Measurements from ENCODE around the gene MYBPH. TPM values are rescaled to one million over a fixed set of nuclear protein-coding genes. Genes with fewer than 3 reads are reported as not detected.

Gene MYBPH, protein sequence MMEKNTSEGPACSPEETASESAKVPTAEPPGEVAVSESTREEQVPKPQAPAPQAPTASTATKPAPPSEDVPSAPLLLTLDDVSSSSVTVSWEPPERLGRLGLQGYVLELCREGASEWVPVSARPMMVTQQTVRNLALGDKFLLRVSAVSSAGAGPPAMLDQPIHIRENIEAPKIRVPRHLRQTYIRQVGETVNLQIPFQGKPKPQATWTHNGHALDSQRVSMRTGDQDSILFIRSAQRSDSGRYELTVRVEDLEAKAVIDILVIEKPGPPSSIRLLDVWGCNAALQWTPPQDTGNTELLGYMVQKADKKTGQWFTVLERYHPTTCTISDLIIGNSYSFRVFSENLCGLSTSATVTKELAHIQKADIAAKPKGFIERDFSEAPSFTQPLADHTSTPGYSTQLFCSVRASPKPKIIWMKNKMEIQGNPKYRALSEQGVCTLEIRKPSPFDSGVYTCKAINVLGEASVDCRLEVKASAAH
- total RNA-seq (2014; rRNA removed; shearing (Covaris generic)), result not detected in 2 replicates
- polyA plus RNA-seq (2016; fragmentation: Nextera tagmentation; extraction: Ambion mirVana), result not detected in 2 replicates
- long read RNA-seq, result 0 reads

DNA sequence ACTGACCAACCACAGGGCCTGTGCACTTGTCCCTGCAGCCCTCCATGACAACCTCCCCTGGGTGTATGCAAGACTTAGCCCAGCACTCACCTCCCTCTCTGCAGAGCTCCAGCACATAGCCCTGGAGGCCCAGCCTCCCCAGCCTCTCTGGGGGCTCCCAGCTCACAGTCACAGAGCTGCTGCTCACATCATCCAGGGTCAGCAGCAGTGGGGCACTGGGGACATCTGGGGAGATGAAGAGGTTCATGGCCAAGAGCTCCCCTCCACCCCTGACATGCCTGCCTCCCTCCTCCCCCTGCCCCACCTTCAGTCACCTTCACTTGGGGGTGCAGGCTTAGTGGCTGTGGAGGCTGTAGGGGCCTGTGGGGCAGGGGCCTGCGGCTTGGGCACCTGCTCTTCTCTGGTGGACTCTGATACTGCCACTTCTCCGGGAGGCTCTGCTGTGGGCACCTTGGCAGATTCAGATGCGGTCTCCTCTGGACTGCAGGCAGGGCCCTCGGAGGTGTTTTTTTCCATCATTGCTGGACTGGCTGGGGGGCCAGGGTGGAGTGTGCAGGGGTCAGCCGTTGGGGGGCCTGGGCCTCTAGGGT, at the start of gene MYBPH:
Gene MYBPH, minus strand, starts transcription at position 590 of the 590 bp plus-strand sequence. Its CDS starts 71 bp downstream, at position 519.
- Mint-ChIP-seq H3K9me3 (no peaks in the 10 kb centered on the region), H3K27ac (no peak within 1 kb of the TSS; the same call in 1 of the 2 replicates), H3K27me3 (ENCODE audit: insufficient read depth, low read depth, poor library complexity) (peaks cover 11% of the 10 kb centered on the region), H3K36me3 (ENCODE audit: low read depth) (no peaks in the 10 kb centered on the region), H3K4me1 (peaks cover 17% of the 10 kb centered on the region), H3K4me3 (no peak within 1 kb of the TSS)
- H3K79me2 ChIP-seq (replicated peaks; ENCODE audit: insufficient read depth), result no peaks in the 10 kb centered on the region
- H3K4me3 ChIP-seq, result no peak within 1 kb of the TSS
- H2AFZ ChIP-seq, result no peak within 1 kb of the TSS
- H4K20me1 ChIP-seq (replicated peaks; ENCODE audit: insufficient read depth), result no peaks in the 10 kb centered on the region
- no peak within 1 kb of the TSS for H3K27ac ChIP-seq (ENCODE audit: low read depth)
- H3K9me2 ChIP-seq (ENCODE audit: insufficient read depth), result no peaks in the 10 kb centered on the region
- H3K27me3 ChIP-seq (ENCODE audit: insufficient read depth), result no peaks in the 10 kb centered on the region
- H3K4me1 ChIP-seq (ENCODE audit: insufficient read depth), result no peaks in the 10 kb centered on the region; the same call in 1 of the 2 replicates
- H3K36me3 ChIP-seq (ENCODE audit: insufficient read depth), result no peaks in the 10 kb centered on the region
- TF ChIP-seq STAT1 (IDR thresholded peaks at IDR 0.05; ENCODE audit: unreplicated experiment), result no peak
- no peak for TF ChIP-seq POLR2AphosphoS5 (IDR thresholded peaks at IDR 0.05; ENCODE audit: low read depth)
- TF ChIP-seq CREB1 (CRISPR knock-in tag; IDR thresholded peaks at IDR 0.05; ENCODE audit: low read depth), result no peak
- no peak for TF ChIP-seq ZNF331 (CRISPR knock-in tag; IDR thresholded peaks at IDR 0.05; ENCODE audit: low read depth)
- TF ChIP-seq EZH2 (IDR thresholded peaks at IDR 0.05; ENCODE audit: low read depth, unreplicated experiment), result no peak
- no peak for TF ChIP-seq EZH2phosphoT487 (IDR thresholded peaks at IDR 0.05; ENCODE audit: unreplicated experiment)
- no peak for DNase-seq (ENCODE audit: low spot score)
- no peak for ATAC-seq
- no peak within 1 kb of the TSS for H3K4me2 ChIP-seq
- H3F3A ChIP-seq (replicated peaks; ENCODE audit: low read depth), result no peaks in the 10 kb centered on the region

DNA sequence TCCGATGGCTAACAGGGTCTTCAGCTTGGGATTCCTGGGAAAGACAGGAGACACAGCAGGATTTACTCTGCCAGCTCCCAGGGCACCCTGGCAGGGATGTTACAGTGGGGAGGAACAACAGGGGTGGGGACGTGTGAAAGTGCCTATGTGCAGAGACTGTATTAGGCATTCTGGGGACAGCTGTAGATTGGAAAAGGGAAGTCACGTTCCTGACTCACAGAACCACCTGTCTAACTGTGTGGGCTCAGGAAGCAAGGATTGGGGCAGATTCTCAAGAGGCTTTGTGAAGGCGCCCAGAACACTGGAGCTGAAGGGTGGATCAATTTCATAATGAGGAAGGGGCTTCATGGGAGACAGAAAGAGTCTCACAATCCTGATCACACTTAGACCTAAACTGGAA, 49.4 kb upstream of the MYBPH start:
- no peaks in the 10 kb centered on the region for H3K9me3 Mint-ChIP-seq
- Histone ChIP-seq H3K27ac (ENCODE audit: low read depth) (no peak overlapping the region), H4K20me1 (replicated peaks; ENCODE audit: insufficient read depth) (no peaks in the 10 kb centered on the region), H3K27me3 (ENCODE audit: insufficient read depth) (no peaks in the 10 kb centered on the region), H3K4me3 (no peak overlapping the region), H3K79me2 (replicated peaks; ENCODE audit: insufficient read depth) (no peaks in the 10 kb centered on the region), H3K4me2 (no peak overlapping the region), H3F3A (replicated peaks; ENCODE audit: low read depth) (no peaks in the 10 kb centered on the region), H3K9me2 (ENCODE audit: insufficient read depth) (no peaks in the 10 kb centered on the region), H3K36me3 (ENCODE audit: insufficient read depth) (no peaks in the 10 kb centered on the region), H3K4me1 (ENCODE audit: insufficient read depth) (no peaks in the 10 kb centered on the region), H2AFZ (no peak overlapping the region)
- TF ChIP-seq EZH2 (IDR thresholded peaks at IDR 0.05; ENCODE audit: low read depth, unreplicated experiment), result no peak
- TF ChIP-seq ZNF331 (CRISPR knock-in tag; IDR thresholded peaks at IDR 0.05; ENCODE audit: low read depth), result no peak
- TF ChIP-seq ZNF114 (CRISPR knock-in tag; IDR thresholded peaks at IDR 0.05), result no peak
- H3K4me3 Mint-ChIP-seq, result no peak overlapping the region
- DNase-seq (ENCODE audit: low spot score) (no peak), ATAC-seq (no peak)
- peaks cover 7% of the 10 kb centered on the region for H3K27me3 Mint-ChIP-seq (ENCODE audit: insufficient read depth, low read depth, poor library complexity)
- no peaks in the 10 kb centered on the region for H3K36me3 Mint-ChIP-seq (ENCODE audit: low read depth)
- no peaks in the 10 kb centered on the region for H3K4me1 Mint-ChIP-seq
- no peak overlapping the region for H3K27ac Mint-ChIP-seq
